Osteocyte (in vitro differentiated cells): ENCODE measurements around the gene TAS2R43. TPM values are rescaled to one million over a fixed set of nuclear protein-coding genes. Genes with fewer than 3 reads are reported as not detected.

Experiments
- DNase-seq: peaks from one replicate; pipeline ENCODE4 v3.0.0; 2021; ENCODE audit warnings: mixed read lengths; ENCODE audit not compliant: unreplicated experiment; ENCODE audit errors: extremely low spot score
- H3K27ac Mint-ChIP-seq: one replicate; pipeline ENCODE4 v1.8.0; 2021; ENCODE audit warnings: mild to moderate bottlenecking, mixed read lengths; ENCODE audit not compliant: unreplicated experiment
- H3K27me3 Mint-ChIP-seq: one replicate; pipeline ENCODE4 v1.8.0; 2021; ENCODE audit warnings: mixed read lengths; ENCODE audit not compliant: unreplicated experiment
- H3K36me3 Mint-ChIP-seq: one replicate; pipeline ENCODE4 v1.8.0; 2021; ENCODE audit warnings: mixed read lengths; ENCODE audit not compliant: unreplicated experiment
- H3K4me1 Mint-ChIP-seq: one replicate; pipeline ENCODE4 v1.8.0; 2021; ENCODE audit warnings: mixed read lengths; ENCODE audit not compliant: unreplicated experiment
- H3K4me3 Mint-ChIP-seq: one replicate; pipeline ENCODE4 v1.8.0; 2021; ENCODE audit warnings: mild to moderate bottlenecking, moderate library complexity, mixed read lengths; ENCODE audit not compliant: unreplicated experiment
- H3K9me3 Mint-ChIP-seq: one replicate; pipeline ENCODE4 v1.8.0; 2021; ENCODE audit warnings: mixed read lengths; ENCODE audit not compliant: unreplicated experiment
- CTCF ChIP-seq: fragments of 200-600 bp; sonication (generic); IDR thresholded peaks from 2 replicates; pipeline ENCODE4 v1.5.0; 2021; ENCODE audit warnings: antibody characterized with exemption, mild to moderate bottlenecking, moderate library complexity
- long read RNA-seq: library from polyadenylated mRNA; unstranded; transcript quantifications from one replicate; pipeline ENCODE4 v2.0.0, GENCODE V29; 2021
- total RNA-seq: library from RNA; stranded (reverse); gene quantifications from 2 replicates; pipeline ENCODE4 v1.2.1, GENCODE V29; 2021

Gene TAS2R43
- 0.86 and 1.0 TPM in 2 replicates for total RNA-seq
- long read RNA-seq = 0 reads

GRCh38 chr12:11092128-11092527 is at the start of gene TAS2R43:
Gene TAS2R43, minus strand, starts transcription at chr12:11092313. Its CDS starts 84 bp downstream, at chr12:11092229.
- Mint-ChIP-seq H3K27ac (no peak within 1 kb of the TSS), H3K4me3 (no peak within 1 kb of the TSS), H3K9me3 (no peaks in the 10 kb centered on the region), H3K27me3 (no peaks in the 10 kb centered on the region), H3K4me1 (no peaks in the 10 kb centered on the region), H3K36me3 (no peaks in the 10 kb centered on the region)
- no peak for DNase-seq
- TF ChIP-seq CTCF = no peak

GRCh38 chr12:11136075-11136474 is 44.0 kb upstream of the TAS2R43 start:
- H3K4me1 Mint-ChIP-seq = no peaks in the 10 kb centered on the region
- no peak overlapping the region for H3K27ac Mint-ChIP-seq
- no peaks in the 10 kb centered on the region for H3K9me3 Mint-ChIP-seq
- DNase-seq = no peak
- no peaks in the 10 kb centered on the region for H3K27me3 Mint-ChIP-seq
- TF ChIP-seq CTCF = no peak
- H3K4me3 Mint-ChIP-seq = no peak overlapping the region
- H3K36me3 Mint-ChIP-seq = peaks cover 1% of the 10 kb centered on the region

GRCh38 chr12:11134305-11134704 is 42.2 kb upstream of the TAS2R43 start, which contains the start of gene TAS2R30:
Gene TAS2R30, minus strand, starts transcription at chr12:11134644. Its CDS starts 400 bp downstream, at chr12:11134244.
- no peaks in the 10 kb centered on the region for H3K4me1 Mint-ChIP-seq
- H3K4me3 Mint-ChIP-seq = no peak within 1 kb of the TSS
- DNase-seq = no peak
- TF ChIP-seq CTCF = no peak
- no peak within 1 kb of the TSS for H3K27ac Mint-ChIP-seq
- H3K36me3 Mint-ChIP-seq = peaks cover 1% of the 10 kb centered on the region
- H3K27me3 Mint-ChIP-seq = no peaks in the 10 kb centered on the region
- no peaks in the 10 kb centered on the region for H3K9me3 Mint-ChIP-seq

- TF ChIP-seq CTCF = no peak
- Mint-ChIP-seq H3K36me3 (no peaks in the 10 kb centered on the region), H3K9me3 (no peaks in the 10 kb centered on the region), H3K4me1 (no peaks in the 10 kb centered on the region), H3K27ac (no peak overlapping the region), H3K4me3 (no peak overlapping the region), H3K27me3 (no peaks in the 10 kb centered on the region)
- no peak for DNase-seq
Measured at GRCh38 chr12:11133816-11134215, 41.7 kb upstream of the TAS2R43 start.

GRCh38 chr12:11133162-11133561 is 41.0 kb upstream of the TAS2R43 start:
- H3K36me3 Mint-ChIP-seq = no peaks in the 10 kb centered on the region
- DNase-seq = no peak
- H3K4me1 Mint-ChIP-seq = no peaks in the 10 kb centered on the region
- no peak for TF ChIP-seq CTCF
- no peak overlapping the region for H3K27ac Mint-ChIP-seq
- H3K4me3 Mint-ChIP-seq = no peak overlapping the region
- H3K27me3 Mint-ChIP-seq = no peaks in the 10 kb centered on the region
- H3K9me3 Mint-ChIP-seq = no peaks in the 10 kb centered on the region
